HG02970 (cell line): ENCODE results near the gene SPI1.

Experiments
- ATAC-seq: cut with Tn5 transposase; IDR thresholded peaks from one replicate; pipeline ENCODE4 v1.9.1; 2021; ENCODE audit warnings: mild to moderate bottlenecking, moderate library complexity, moderate number of reproducible peaks; ENCODE audit not compliant: unreplicated experiment, low FRiP score

The SPI1 gene

GRCh38 chr11:47407746-47408590 lies 29.6 kb upstream of the SPI1 start, which contains the start of gene SLC39A13:
TSS of gene SLC39A13 (plus strand) at chr11:47408590. CDS start at chr11:47410095, 1,505 bp downstream.
- peak; percentile 87 for ATAC-seq

- no peak for ATAC-seq
These were observed 28.8 kb upstream of the SPI1 start for GRCh38 chr11:47406896-47407745.

GRCh38 chr11:47403571-47403970 lies 25.2 kb upstream of the SPI1 start:
- ATAC-seq = no peak

- ATAC-seq = no peak
These were observed 24.8 kb upstream of the SPI1 start for GRCh38 chr11:47403135-47403534.

GRCh38 chr11:47400768-47401279 lies 22.5 kb upstream of the SPI1 start:
- peak; percentile 47 for ATAC-seq

- peak; percentile 30 for ATAC-seq
These were observed 21.8 kb upstream of the SPI1 start for GRCh38 chr11:47399860-47400767.

GRCh38 chr11:47398551-47398950 lies 20.2 kb upstream of the SPI1 start:
- no peak for ATAC-seq

- ATAC-seq = no peak
These were observed 19.7 kb upstream of the SPI1 start for GRCh38 chr11:47398011-47398410.

- no peak for ATAC-seq
These were observed 17.6 kb upstream of the SPI1 start for GRCh38 chr11:47396049-47396320.

GRCh38 chr11:47395223-47396048 lies 17.1 kb upstream of the SPI1 start:
- no peak for ATAC-seq

- no peak for ATAC-seq
These were observed 16.2 kb upstream of the SPI1 start for GRCh38 chr11:47394322-47395222.

GRCh38 chr11:47394050-47394321 lies 15.6 kb upstream of the SPI1 start:
- no peak for ATAC-seq

GRCh38 chr11:47393163-47394049 lies 15.1 kb upstream of the SPI1 start:
- ATAC-seq = no peak

GRCh38 chr11:47392546-47393162 lies 14.3 kb upstream of the SPI1 start:
- ATAC-seq = no peak

- no peak for ATAC-seq
These were observed 13.5 kb upstream of the SPI1 start for GRCh38 chr11:47391711-47392432.

- ATAC-seq = no peak
These were observed 12.8 kb upstream of the SPI1 start for GRCh38 chr11:47391077-47391583.

GRCh38 chr11:47390422-47390760 lies 12.0 kb upstream of the SPI1 start:
- no peak for ATAC-seq
